Suprapubic skin (tissue), 4 donors: ENCODE data around the gene HDAC1. TPM values are rescaled to one million over a fixed set of nuclear protein-coding genes. Genes with fewer than 3 reads are reported as not detected.

Experiments used
- DNase-seq, 2 donors: peaks; one replicate each; pipeline ENCODE4 v3.0.0-alpha.2; 2019; ENCODE audit warnings: low spot score in 2 of 2
- H3K27ac ChIP-seq: fragments of 200-600 bp; sonication (generic); one replicate; pipeline ENCODE4 v1.5.1; 2019
- H3K27me3 ChIP-seq: fragments of 200-600 bp; sonication (generic); one replicate; pipeline ENCODE4 v1.5.1; 2019
- H3K36me3 ChIP-seq: fragments of 200-600 bp; sonication (generic); one replicate; pipeline ENCODE4 v1.5.1; 2019
- H3K4me1 ChIP-seq: fragments of 200-600 bp; sonication (generic); one replicate; pipeline ENCODE4 v1.5.1; 2019
- H3K4me3 ChIP-seq: fragments of 200-600 bp; sonication (generic); one replicate; pipeline ENCODE4 v1.5.1; 2019; ENCODE audit warnings: mild to moderate bottlenecking
- H3K9me3 ChIP-seq: fragments of 200-600 bp; sonication (generic); one replicate; pipeline ENCODE4 v1.5.1; 2019
- EP300 ChIP-seq: sonication (generic); formaldehyde crosslinking; IDR thresholded peaks from one replicate; pipeline ENCODE4 v1.6.1; 2017; ENCODE audit warnings: antibody characterized with exemption
- POLR2A ChIP-seq, 2 donors: fragments of 450-650 bp; IDR thresholded peaks; one replicate each; pipeline ENCODE4 v1.6.1; 2017; ENCODE audit warnings: antibody characterized with exemption in 2 of 2, mild to moderate bottlenecking in 2 of 2, moderate library complexity in 2 of 2
- POLR2AphosphoS5 ChIP-seq, 3 donors: sonication (generic); formaldehyde crosslinking; IDR thresholded peaks; one replicate each; pipeline ENCODE4 v1.6.1; 2017; ENCODE audit warnings: antibody characterized with exemption in 3 of 3
- WGBS: methylation state at CpG from one replicate; pipeline ENCODE4 v1.1.5; 2018; 5-methylcytosine and 5-hydroxymethylcytosine counted together
- total RNA-seq, 4 donors: library from RNA; depleted of rRNA; stranded (reverse); fragments of >200 nt; gene quantifications; one replicate each; pipeline ENCODE4 v1.1.0, GENCODE V29; 2016
- TF ChIP-seq, protein P1 (sequence below), 2 donors: fragments of 200-600 bp in 1 of 2; fragments of 450-650 bp in 1 of 2; sonication (generic) in 1 of 2; IDR thresholded peaks; one replicate each; pipeline ENCODE4 v1.5.1; 2016 to 2019; ENCODE audit warnings: antibody characterized with exemption in 2 of 2, mild to moderate bottlenecking in 1 of 2, moderate library complexity in 1 of 2

HDAC1 gene
- total RNA-seq, 4 donors from 2014 or later: 34.4 to 52.9 (median 40.2) TPM

- Histone ChIP-seq H3K36me3 (no peaks in the 10 kb centered on the region), H3K27me3 (no peaks in the 10 kb centered on the region), H3K4me1 (peaks cover 24% of the 10 kb centered on the region), H3K4me3 (no peak overlapping the region), H3K27ac (no peak overlapping the region), H3K9me3 (no peaks in the 10 kb centered on the region)
- WGBS: 91% methylated on average over 10 of the region's 10 CpGs
- TF ChIP-seq EP300 (no peak), POLR2A (IDR thresholded peaks at IDR 0.05) (no peak)
- TF ChIP-seq, protein P1, sequence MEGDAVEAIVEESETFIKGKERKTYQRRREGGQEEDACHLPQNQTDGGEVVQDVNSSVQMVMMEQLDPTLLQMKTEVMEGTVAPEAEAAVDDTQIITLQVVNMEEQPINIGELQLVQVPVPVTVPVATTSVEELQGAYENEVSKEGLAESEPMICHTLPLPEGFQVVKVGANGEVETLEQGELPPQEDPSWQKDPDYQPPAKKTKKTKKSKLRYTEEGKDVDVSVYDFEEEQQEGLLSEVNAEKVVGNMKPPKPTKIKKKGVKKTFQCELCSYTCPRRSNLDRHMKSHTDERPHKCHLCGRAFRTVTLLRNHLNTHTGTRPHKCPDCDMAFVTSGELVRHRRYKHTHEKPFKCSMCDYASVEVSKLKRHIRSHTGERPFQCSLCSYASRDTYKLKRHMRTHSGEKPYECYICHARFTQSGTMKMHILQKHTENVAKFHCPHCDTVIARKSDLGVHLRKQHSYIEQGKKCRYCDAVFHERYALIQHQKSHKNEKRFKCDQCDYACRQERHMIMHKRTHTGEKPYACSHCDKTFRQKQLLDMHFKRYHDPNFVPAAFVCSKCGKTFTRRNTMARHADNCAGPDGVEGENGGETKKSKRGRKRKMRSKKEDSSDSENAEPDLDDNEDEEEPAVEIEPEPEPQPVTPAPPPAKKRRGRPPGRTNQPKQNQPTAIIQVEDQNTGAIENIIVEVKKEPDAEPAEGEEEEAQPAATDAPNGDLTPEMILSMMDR (IDR thresholded peaks at IDR 0.05): no peak
- no peak for DNase-seq
Measured at GRCh38 chr1:32342704-32343103, 50.8 kb downstream of the HDAC1 start.

DNA sequence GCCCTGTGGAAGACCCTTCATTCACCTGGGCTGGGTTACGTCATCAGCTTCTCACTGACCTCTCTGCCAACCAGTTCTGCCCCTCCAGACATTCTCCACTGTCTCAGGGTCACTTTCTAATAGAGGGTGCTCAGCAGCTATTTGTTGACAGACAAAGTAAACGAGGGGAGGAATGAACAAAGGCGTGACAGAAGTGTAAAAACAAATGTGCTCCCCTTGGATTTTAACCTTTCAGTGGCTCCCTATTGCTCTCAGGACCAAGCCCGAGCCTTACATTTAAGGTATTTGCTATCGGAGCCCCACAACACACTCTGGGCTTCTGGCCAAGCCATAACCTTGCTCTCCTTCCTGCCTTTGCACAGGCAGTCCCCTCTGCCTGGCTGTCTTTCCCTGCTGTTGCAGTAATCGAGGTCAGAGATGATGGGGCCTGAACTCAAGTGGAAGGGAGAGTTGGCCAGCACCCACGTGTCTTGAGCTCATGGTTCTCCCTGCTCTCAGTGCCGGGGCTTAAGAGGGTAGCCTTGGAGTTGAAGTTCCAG, 53.5 kb downstream of the HDAC1 start:
- no peaks in the 10 kb centered on the region for H3K36me3 ChIP-seq
- TF ChIP-seq POLR2AphosphoS5 (IDR thresholded peaks at IDR 0.05) (no peak), POLR2A (IDR thresholded peaks at IDR 0.05) (no peak), EP300 (no peak)
- TF ChIP-seq, protein P1 (IDR thresholded peaks at IDR 0.05): no peak
- H3K9me3 ChIP-seq: no peaks in the 10 kb centered on the region
- no peak overlapping the region for H3K4me3 ChIP-seq
- WGBS: 64% methylated on average over 8 of the region's 8 CpGs
- H3K4me1 ChIP-seq: peaks cover 20% of the 10 kb centered on the region
- no peak overlapping the region for H3K27ac ChIP-seq
- no peak for DNase-seq
- H3K27me3 ChIP-seq: no peaks in the 10 kb centered on the region

GRCh38 chr1:32346532-32347157, 54.8 kb downstream of the HDAC1 start:
- WGBS: 78% methylated on average over 9 of the region's 9 CpGs
- H3K36me3 ChIP-seq: no peaks in the 10 kb centered on the region
- no peak overlapping the region for H3K4me3 ChIP-seq
- no peaks in the 10 kb centered on the region for H3K27me3 ChIP-seq
- H3K9me3 ChIP-seq: no peaks in the 10 kb centered on the region
- DNase-seq: no peak
- TF ChIP-seq POLR2AphosphoS5 (IDR thresholded peaks at IDR 0.05) (no peak), POLR2A (IDR thresholded peaks at IDR 0.05) (no peak), EP300 (no peak)
- TF ChIP-seq, protein P1 (IDR thresholded peaks at IDR 0.05): no peak
- peaks cover 22% of the 10 kb centered on the region for H3K4me1 ChIP-seq
- no peak overlapping the region for H3K27ac ChIP-seq

DNA sequence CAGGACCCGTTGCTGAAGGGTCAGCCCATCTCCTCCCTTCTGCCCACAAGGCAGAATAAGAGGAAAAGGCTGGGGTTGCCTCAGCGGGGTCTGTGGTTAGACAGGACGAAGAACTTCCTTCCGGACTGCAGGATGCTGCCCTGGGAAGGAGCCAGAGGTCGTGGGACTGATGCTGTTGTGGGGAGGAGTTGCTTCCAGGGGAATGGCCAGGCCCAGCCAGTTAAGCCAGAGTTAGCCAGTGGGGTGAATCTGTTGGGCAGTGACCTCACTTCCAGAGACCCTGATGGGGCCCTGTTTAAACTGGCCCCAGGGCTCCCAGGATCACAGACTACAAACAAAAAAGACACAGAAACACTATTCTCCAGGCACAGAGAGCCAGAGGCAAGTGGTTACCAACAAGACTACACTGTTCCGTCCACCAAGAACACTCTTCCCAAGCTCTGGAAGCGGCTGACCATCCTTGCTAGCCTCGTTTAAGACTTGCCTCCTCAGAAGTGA, 57.4 kb downstream of the HDAC1 start:
- Histone ChIP-seq H3K9me3 (no peaks in the 10 kb centered on the region), H3K36me3 (no peaks in the 10 kb centered on the region), H3K27me3 (no peaks in the 10 kb centered on the region), H3K4me3 (no peak overlapping the region), H3K27ac (no peak overlapping the region), H3K4me1 (peaks cover 41% of the 10 kb centered on the region)
- WGBS: 40% methylated on average over 3 of the region's 8 CpGs
- no peak for DNase-seq
- TF ChIP-seq EP300 (no peak), POLR2A (IDR thresholded peaks at IDR 0.05) (no peak), POLR2AphosphoS5 (IDR thresholded peaks at IDR 0.05) (no peak)
- TF ChIP-seq, protein P1 (IDR thresholded peaks at IDR 0.05): no peak

GRCh38 chr1:32350785-32351398, 59.0 kb downstream of the HDAC1 start:
- WGBS: 28% methylated on average over 19 of the region's 28 CpGs

More at GRCh38 chr1:32350785-32351398, 59.0 kb downstream of the HDAC1 start:
- DNase-seq: peak; percentile 88 to 89
- Histone ChIP-seq H3K4me3 (peak overlapping the region; percentile 66), H3K4me1 (peaks cover 42% of the 10 kb centered on the region), H3K27ac (peak overlapping the region; percentile 87), H3K27me3 (no peaks in the 10 kb centered on the region), H3K9me3 (no peaks in the 10 kb centered on the region), H3K36me3 (no peaks in the 10 kb centered on the region)
- no peak for TF ChIP-seq EP300
- TF ChIP-seq, protein P1 (IDR thresholded peaks at IDR 0.05): peak; percentile 14 to 75
